ENCODE measurements around the gene PPP2R3B.

The PPP2R3B gene

GRCh38 chrX:369563-370101, 17.1 kb downstream of the PPP2R3B start:
- no peak for DNase-seq

- DNase-seq: no peak
These were observed 17.7 kb downstream of the PPP2R3B start for GRCh38 chrX:368811-369562.

GRCh38 chrX:367866-368265, 18.8 kb downstream of the PPP2R3B start:
- no peak for DNase-seq

GRCh38 chrX:367349-367748, 19.4 kb downstream of the PPP2R3B start:
- DNase-seq: no peak

- no peak for DNase-seq
These were observed 22.9 kb downstream of the PPP2R3B start for GRCh38 chrX:363621-364375.

GRCh38 chrX:362937-363620, 23.6 kb downstream of the PPP2R3B start:
- no peak for DNase-seq

GRCh38 chrX:362351-362750, 24.4 kb downstream of the PPP2R3B start:
- DNase-seq: no peak

GRCh38 chrX:361231-362145, 25.2 kb downstream of the PPP2R3B start:
- no peak for DNase-seq

GRCh38 chrX:360496-361150, 26.1 kb downstream of the PPP2R3B start:
- DNase-seq: no peak

- DNase-seq: no peak
These were observed 28.0 kb downstream of the PPP2R3B start for GRCh38 chrX:358651-359143.

- peak; percentile 70 for DNase-seq
These were observed 28.8 kb downstream of the PPP2R3B start for GRCh38 chrX:357693-358471.

- DNase-seq: no peak
These were observed 29.5 kb downstream of the PPP2R3B start for GRCh38 chrX:357035-357692.

GRCh38 chrX:356385-357034, 30.2 kb downstream of the PPP2R3B start:
- no peak for DNase-seq

- no peak for DNase-seq
These were observed 31.2 kb downstream of the PPP2R3B start for GRCh38 chrX:355329-356050.

GRCh38 chrX:353566-354535, 32.9 kb downstream of the PPP2R3B start:
- no peak for DNase-seq

- no peak for DNase-seq
These were observed 34.0 kb downstream of the PPP2R3B start for GRCh38 chrX:352582-353314.

GRCh38 chrX:352181-352580, 34.5 kb downstream of the PPP2R3B start:
- DNase-seq: no peak

Measured in activated effector memory CD4-positive, alpha-beta T cell treated with anti-CD3 and anti-CD28 coated beads, Interleukin-2, amount 50 U/mL, for 16 hours (primary cell).